Coronary artery (tissue), 2 donors: Measurements from ENCODE around the gene CITED2.

Experiments used
- DNase-seq: peaks from one replicate; pipeline ENCODE4 v3.0.0-alpha.2; 2017; ENCODE audit warnings: low spot score
- H3K27ac ChIP-seq, 2 donors: fragments of 200-600 bp; sonication (generic); one replicate each; pipeline ENCODE4 v1.5.1; 2016 to 2019
- H3K4me3 ChIP-seq: fragments of 200-600 bp; sonication (generic); 2 replicates; pipeline ENCODE4 v1.5.1; 2016; ENCODE audit warnings: mild to moderate bottlenecking, moderate library complexity
- TF ChIP-seq, protein P1 (sequence below): fragments of 200-600 bp; sonication (generic); IDR thresholded peaks from one replicate; pipeline ENCODE4 v1.5.1; 2019; ENCODE audit warnings: antibody characterized with exemption

CITED2 gene

DNA sequence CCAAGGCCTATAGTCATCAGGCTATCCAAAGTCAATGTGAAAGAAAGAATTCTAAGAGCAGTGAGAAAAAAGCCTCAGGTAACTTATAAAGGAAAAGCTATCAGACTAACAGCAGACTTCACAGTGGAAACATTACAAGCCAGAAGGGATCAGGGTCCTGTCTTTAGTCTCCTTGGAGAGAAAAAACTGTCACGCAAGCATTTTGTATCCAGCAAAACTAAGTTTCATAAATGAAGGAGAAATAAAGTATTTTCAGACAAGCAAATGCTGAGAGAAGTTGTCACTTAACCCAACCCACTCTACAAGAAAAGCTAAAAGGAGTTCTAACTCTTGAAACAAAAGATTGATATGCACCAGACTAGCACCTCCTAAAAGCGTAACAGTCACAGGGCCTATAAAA lies 28.1 kb downstream of the CITED2 start:
- no peak for DNase-seq

DNA sequence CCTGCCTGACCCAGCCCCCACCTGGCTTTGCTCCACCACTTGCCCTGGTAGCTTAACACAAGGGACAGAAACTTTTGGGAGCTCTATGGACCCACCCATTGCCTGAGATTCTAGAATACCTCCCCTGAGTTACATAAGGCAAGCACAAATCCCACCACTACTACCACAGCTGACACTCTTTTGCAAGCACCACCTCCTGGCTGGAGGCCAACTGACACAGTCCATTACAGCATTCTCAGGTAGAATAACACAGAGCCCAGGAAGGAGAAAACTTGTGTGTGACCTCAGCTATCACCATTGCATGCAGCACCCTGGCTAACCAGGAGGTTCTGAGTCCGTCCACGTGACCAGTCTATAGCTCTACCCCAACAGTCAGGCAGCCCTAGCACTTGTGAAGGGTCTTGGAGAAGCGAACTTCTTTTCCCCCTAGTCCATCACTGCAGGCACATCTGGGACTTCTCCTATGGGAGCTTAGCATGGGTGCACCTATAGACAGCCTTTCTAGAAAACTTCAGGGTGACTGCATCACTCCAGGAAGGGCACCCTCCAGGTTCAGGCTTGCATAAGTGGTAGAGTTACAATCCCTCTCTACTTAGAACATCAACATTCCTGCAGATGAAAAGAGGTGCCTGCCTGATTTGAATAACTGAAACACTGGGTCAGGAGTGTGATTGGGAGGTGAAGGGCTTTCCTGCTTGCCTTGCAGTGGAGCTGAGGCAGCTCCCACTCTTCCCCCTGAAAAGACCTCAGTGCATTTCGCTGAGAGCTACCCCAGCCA lies 30.1 kb downstream of the CITED2 start:
- TF ChIP-seq, protein P1, sequence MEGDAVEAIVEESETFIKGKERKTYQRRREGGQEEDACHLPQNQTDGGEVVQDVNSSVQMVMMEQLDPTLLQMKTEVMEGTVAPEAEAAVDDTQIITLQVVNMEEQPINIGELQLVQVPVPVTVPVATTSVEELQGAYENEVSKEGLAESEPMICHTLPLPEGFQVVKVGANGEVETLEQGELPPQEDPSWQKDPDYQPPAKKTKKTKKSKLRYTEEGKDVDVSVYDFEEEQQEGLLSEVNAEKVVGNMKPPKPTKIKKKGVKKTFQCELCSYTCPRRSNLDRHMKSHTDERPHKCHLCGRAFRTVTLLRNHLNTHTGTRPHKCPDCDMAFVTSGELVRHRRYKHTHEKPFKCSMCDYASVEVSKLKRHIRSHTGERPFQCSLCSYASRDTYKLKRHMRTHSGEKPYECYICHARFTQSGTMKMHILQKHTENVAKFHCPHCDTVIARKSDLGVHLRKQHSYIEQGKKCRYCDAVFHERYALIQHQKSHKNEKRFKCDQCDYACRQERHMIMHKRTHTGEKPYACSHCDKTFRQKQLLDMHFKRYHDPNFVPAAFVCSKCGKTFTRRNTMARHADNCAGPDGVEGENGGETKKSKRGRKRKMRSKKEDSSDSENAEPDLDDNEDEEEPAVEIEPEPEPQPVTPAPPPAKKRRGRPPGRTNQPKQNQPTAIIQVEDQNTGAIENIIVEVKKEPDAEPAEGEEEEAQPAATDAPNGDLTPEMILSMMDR, result no peak

More for the DNA sequence above, 28.1 kb downstream of the CITED2 start:
- Histone ChIP-seq H3K27ac (no peak overlapping the region), H3K4me3 (no peak overlapping the region)
- TF ChIP-seq, protein P1, result no peak

DNA sequence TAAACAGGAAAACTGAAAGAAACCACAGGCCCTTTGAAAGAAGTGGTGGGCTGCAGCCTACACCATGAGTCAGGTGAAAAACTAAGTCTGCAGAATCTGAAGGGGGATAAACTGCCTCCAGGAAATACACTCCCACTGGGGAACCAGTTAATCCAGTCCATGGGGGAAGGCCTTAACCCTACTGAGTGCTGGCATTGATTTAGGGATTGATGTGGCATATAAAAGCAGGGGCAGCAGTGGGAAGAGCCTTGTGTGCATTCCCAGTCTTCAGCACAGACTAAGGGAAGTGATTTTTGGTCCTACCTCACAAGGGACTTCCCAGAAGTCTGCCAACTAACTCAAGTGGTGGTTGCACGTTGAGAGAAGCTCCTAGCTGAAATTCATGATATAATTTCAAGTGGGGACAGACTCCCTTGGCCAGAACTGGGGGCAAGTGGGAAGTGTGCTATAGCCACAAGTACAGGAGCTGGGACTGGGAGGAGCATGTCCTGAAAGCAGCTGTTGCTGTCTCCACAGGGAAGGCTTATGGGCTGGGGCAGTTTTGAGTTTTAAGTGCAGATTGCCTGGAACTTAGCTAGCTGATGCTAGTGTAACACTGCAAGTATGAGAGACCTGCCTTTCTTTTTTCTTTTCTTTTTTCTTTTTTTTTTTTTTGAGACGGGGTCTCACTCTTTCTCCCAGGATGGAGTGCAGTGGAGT lies 31.2 kb downstream of the CITED2 start:
- Histone ChIP-seq H3K4me3 (no peak overlapping the region), H3K27ac (no peak overlapping the region)
- TF ChIP-seq, protein P1, result no peak
- no peak for DNase-seq

More for the DNA sequence above, 30.1 kb downstream of the CITED2 start:
- Histone ChIP-seq H3K4me3 (no peak overlapping the region), H3K27ac (no peak overlapping the region)
- DNase-seq, result no peak

DNA sequence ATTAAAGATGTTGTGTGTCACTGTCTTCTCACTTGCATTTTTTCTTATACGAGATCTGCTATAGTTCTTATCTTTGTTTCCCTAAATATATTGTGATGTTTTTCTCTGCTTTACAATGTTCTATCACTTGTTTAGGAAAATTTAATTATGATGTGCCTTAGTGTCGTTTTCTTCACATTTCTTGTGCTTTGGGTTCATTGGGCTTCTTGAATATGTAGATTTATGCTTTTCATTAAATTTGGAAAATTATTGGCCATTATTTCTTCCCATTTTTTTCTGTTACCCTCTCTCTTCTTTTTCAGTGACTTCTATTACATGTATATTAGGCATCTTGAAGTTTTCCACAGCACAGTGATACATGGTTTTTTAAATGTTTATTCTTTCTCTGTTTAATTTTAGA lies 33.4 kb downstream of the CITED2 start:
- TF ChIP-seq, protein P1, result no peak
- no peak overlapping the region for H3K4me3 ChIP-seq
- H3K27ac ChIP-seq, result no peak overlapping the region
- no peak for DNase-seq

DNA sequence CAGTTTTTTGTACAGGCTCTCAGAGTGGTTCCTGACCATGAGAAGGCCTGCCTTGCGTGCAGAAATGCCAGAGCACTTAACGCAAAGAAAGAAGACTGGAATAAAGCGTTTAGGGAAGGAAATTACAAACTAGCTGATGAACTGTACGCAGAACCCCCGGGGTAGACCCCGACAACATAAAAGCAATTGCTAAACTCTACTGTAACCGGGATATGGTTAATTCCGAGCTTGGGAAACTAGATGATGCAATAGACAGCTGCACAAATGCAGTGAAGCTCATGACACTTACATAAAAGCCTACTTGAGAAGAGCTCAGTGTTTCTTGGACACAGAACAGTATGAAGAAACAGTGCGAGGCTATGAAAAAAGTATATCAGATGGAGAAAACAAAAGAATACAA lies 35.7 kb downstream of the CITED2 start:
- Histone ChIP-seq H3K27ac (peak overlapping the region in 1 of 2 donors; percentile 31), H3K4me3 (no peak overlapping the region)
- TF ChIP-seq, protein P1, result no peak
- no peak for DNase-seq

DNA sequence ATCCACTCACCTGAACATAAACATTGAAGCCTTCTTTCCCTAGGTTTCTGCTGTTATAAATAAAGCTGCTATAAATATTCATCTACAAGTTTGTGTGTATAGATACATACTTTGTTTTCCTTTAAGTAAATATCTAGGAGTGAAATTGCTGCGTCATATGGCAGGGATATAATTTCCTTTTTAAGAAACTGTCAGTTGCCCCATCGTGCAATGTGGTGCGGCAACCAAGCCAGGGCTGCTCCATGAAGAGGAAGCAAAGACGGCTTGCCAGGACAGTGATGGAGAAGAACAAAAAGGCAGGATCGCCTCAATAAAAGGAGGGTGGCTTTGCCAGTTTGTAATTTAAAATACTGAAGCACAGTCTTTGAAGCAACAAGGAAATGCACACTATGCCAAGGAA lies 36.6 kb downstream of the CITED2 start:
- no peak overlapping the region for H3K4me3 ChIP-seq
- H3K27ac ChIP-seq, result no peak overlapping the region
- TF ChIP-seq, protein P1, result no peak
- DNase-seq, result no peak

DNA sequence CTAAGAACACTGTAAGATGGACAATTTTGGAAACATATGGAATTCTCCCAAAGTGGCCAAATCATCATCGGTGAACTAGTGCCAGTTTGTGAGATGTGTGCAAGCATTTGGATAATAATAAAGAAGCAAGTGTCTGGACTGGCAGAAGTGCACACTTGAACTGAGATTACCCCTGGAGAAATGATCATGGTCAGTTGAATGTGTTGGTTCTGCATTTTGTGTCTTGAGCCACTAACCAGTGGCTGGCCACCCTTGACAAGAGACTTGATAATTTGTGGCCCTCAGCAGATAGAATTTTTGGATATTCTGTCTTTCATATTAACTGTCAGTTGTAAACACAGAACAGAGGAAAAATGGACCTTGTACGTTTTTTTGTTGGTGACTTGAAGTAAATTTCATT lies 37.4 kb downstream of the CITED2 start:
- TF ChIP-seq, protein P1, result no peak
- no peak overlapping the region for H3K4me3 ChIP-seq
- no peak for DNase-seq
- H3K27ac ChIP-seq, result no peak overlapping the region
